GM19328 (cell line): ENCODE results near the gene C5orf46.

Source experiments
- ATAC-seq: cut with Tn5 transposase; IDR thresholded peaks from one replicate; pipeline ENCODE4 v1.9.1; 2021; ENCODE audit warnings: mild to moderate bottlenecking, moderate library complexity; ENCODE audit not compliant: unreplicated experiment

The C5orf46 gene

DNA sequence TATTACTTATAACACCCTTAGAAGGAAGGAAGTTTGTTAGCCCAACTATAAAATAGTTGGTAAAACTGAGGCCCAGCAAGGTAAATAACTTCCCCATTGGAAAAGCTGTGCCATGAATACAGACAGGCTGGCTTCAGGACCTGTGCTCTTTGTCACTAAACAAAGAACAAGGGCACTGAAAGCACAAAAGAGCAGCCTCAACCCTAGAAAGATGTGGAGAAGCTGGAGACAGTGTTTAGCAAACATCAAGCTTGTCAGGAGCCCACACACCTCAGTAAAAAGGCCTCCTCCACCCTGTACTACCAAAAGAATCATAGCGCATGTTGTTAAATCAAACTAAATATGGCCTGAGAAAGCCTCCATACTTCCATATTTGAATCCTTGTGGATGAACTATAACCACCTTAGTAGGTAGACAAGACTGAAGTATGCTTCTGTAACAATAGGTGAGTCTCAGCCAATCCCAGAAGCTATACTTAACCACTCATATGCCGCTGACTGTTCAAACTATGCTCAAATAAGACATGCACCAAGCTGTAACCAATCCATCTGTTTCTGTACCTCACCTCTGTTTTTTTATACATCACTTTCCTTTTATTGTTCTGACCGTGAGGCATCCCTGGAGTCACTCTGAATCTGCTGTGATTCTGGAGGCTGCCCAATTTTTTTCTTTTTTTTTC, 46.2 kb downstream of the C5orf46 start:
- no peak for ATAC-seq

DNA sequence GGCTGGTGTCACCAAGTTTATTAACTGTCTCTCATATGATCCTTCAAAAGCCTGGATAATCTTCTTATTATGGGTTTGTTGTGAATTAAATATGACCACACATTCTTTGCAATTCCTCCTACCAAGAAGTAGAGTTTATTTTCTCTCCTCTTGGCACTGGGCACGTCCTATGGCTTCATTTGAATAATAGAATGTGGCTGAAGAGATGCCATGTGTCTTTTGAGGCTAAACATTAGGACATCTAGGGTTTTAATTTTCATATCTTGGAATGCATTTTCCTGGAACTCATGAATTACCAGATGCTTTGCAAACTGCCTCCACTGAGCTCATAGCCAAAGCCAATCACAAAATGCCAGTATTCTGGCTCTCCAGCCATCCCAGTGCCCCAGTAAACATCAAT, 47.8 kb downstream of the C5orf46 start:
- ATAC-seq = no peak

DNA sequence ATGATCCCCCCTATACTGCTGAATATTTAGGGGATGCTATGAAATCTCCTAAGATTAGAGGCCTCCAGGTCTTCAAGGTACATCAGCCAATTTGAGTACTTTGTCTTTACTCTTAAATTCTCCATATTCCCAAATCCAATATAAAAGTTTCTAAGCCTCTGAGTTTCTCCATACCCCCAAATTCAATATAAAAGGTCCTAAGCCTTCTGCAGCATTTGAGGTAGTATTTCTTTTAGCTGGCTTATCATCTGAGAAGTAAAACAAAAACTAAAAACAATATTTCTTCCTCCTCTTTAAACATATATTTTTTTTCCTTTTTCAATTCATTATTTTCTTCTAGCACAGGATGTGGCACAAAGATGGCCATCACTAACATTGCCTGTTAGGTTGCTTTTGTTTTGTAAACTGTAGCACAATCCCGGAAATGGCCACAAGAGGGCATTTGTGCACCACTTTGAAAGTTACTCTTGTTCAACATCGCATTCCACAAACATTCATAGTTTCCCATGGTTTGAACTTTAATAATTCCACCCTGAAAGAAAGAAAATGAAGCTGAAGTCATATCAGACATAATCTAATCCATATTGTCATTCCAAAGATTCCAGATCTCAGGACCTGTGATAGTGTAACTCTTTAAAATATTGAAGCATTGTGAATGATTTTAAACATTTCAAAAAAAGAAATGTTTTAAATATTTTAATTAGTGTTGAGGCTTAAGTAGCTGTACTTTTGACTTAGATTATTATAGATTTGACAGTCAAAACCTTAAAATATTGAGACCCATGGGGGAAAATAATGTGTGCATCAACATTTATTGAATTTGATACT, 48.8 kb downstream of the C5orf46 start:
- ATAC-seq = peak; percentile 84

DNA sequence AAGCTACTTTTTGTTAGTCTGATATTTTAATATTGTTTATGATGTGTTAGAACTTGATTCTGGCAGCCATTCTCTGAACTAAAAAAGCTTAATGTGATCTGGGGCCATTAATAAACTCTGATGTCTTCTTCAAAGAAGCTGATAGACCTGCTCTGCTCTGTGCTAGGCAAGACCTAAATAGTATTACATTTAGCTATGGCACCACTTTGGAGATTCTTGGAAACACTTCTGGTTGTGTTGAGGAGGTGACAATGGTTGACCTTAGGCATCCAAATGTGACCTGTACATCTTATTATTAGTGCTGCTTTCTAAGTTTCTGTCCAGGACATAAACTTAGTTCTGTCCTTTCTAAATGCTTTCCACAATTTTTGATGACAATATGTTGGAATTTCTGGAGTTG, 49.5 kb downstream of the C5orf46 start:
- ATAC-seq = no peak

DNA sequence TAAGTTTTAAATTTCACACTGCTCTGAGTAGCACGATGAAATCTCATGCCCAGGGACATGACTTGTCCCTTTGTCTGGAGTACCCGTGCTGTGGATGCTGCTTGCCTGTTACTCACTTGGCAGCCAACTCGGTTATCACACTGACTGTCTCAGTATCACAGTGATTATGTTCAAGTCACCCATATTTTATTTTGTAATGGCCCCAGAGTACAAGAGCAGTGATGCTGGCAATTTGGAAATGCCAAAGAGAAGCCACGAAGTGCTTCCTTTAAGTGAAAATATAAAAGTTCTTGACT, 50.6 kb downstream of the C5orf46 start:
- ATAC-seq = no peak

DNA sequence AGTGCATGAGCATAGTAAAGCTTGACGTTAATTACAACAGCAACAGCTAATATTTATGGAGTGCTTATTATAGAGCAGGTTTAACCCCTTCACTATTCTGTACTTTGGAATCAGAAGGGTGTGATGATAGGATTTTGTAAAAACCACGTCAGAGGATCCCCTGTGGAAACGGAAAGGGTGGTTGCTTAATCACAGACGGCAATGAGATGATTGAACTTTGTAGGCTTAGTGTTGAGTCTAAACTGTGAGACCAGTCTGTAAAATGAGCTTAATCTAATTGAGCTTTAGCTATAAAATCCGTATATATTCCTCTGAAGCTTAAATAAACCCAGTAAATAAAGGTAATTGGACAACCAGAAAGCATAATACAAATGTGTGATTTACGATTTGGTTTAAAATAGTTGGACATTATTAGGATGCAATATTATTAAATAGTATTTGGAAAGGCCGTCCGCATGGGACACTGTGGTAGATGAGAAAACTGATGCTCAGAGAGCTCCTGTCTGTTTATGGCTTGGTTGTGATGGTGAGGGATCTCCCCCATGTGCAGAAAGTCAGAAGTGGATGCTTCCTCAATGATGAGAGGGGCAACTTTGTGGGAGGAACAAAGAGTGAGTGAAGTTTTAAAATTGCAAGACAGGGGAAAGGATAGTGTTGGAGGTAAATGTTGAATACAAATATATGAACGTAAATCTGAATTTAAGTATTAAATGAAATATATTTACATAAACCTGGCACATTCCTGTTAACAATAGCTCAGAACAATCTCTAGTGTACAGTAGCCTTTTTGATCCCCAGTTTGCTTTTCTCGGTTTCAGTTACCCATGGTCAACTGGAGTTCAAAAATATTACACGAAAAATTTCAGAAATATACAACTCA, 51.2 kb downstream of the C5orf46 start:
- ATAC-seq = no peak

DNA sequence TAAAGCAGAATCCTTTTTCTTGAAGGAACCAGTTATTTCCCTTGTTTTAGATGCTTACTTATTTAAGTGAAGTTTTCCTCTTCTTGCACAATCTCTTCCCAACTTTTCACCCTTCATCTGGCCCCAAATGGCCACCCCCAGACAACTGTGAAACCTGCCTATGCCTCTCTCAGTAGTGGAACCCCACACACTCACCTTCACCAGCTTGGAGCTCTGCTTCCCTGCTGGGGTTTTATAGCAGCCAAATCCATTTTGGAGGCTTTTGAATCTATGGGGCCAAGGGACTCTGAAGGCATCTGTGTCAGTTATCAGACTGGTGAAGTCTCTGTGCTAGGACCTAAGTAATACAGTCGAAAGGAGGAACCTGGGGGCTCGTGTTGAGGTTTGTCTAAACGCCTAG, 52.0 kb downstream of the C5orf46 start:
- ATAC-seq = no peak

DNA sequence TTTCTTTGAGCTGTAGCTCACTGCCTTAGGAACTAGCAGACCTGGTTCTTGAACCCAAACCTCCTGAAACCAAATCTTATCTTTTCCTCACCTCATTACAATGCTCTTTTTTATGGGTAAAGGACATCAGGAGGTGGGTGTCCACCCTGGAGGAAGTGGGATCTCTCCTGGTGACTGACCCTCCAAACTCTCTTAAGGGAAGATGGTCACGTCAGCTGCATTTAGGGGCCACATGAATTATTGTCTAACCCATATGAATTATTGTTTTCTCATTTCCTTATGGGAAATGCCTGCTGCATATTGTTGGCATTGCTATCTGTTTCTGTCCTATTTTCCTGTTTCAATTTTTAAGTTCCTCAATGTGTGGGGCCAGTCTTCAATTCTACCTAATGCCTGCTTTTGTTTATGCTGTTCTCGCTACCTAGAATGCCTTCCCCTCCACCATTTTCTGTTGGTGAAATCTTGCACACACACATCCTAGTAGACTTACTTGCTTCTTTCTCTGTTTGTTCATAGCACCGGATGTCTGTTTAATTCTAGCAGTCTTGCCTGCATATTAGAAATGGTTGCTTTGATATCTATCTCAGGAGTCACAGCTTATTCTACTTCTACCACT, 52.9 kb downstream of the C5orf46 start:
- no peak for ATAC-seq

DNA sequence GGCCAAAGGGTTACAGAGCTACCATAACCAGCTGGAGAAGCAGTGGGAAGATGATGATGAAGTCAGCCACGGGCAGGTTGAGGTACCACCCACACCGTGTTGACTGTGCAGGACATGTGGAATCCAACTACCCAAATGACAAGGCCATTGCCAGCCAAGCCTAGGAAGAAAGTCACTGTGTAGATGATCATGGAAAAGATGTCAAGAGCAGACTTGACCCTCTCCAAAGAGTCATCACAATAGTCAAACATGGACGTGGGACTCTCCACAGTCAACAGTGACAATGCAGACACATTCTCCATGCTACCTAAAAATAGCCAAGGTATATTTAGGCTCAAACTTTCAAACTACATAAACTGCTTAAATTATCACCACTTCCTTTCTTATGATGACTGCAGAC, 54.0 kb downstream of the C5orf46 start:
- no peak for ATAC-seq

DNA sequence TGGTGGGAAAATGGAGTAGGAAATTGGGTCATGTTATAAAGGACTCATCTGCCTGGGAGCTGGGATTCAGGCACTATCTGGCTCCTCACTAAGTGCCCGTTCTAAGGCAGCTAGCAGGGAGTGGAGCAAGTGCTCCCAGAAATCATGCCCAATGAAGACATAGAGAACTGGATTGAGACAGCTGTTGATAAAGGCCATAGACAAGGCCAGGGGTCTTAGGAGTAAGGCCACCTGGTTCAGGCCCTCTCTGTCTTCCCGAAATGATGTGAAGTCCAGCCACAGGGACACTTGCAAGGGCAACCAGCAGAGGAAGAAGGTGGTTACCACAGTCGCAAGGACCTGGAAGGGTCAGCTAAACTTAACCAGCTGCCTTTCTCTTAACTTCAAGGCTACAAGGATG, 54.8 kb downstream of the C5orf46 start:
- no peak for ATAC-seq

DNA sequence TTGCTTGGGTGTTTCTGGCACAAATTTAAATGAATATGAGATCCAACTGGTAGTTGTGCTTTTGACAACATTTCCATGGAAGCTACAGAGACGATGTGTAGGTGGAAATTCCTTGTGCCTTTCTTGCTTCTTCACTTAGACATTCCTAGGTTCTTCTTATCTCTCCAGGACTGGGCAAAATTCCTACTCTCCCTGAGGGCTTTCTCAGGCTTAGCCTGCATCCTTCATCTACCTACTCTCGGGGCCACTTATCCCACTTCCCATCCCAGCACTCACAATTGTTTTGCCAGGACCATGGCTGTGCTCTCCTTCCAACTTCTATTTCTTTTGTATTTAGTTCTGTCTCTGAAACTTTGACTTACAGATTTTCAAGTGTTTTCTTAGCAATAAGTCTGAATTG, 57.1 kb downstream of the C5orf46 start:
- ATAC-seq = no peak

DNA sequence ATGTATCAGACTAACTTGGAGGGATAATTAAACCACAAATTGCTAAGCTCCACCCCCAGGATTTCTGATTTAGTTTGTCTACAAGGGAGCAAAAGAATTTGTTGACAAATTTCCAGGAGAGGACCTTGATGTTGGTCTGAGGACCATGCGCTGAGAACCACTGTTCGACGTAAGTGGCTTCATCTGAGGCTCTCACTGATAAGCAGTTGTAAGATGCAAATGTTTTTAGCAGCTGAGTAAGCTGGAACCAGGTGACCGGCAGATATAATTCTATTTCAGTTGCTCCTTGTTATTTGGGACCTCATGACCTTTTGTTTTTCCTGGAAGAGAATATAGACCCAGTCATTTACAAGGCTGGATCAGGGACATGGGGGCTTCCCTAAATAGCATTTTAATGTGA, 60.7 kb downstream of the C5orf46 start:
- ATAC-seq = no peak

DNA sequence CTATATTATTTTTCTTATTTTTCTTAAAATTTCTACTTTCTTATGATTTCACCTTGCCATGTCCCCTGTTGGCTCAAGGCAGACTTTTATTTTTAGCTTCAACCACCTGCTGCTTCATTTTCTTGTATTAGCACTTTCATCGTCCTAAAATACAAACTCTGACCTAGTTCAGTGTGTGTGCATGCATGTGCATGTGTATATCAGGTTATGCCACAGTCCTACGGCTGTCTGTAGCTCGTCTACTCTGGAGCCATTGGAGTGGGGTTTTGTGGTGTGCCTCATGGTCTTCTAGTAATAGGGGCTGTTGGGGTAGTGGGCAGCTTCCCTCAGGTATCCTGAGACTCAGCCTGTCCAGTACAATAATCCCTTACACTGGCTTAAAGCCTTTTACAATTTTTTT, 61.5 kb downstream of the C5orf46 start:
- no peak for ATAC-seq

DNA sequence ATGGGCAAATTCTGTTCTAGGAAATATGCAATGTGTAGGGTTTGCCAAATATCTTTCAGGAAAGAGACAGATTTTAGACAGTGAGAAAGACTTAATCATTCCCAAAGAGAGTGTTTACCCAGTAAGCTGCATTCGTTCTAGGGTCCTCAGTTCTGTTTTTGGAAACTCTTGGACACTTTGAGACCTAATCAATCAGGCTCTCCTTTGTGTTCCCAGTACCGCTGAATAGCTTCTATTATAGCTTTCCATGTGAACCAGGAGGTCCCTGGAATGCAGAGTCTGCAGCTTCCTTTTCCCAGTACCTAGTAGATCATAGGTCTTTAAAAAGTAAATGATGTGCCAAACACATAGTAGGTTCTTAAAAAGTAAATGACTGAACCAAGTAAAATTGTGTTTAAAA, 63.5 kb downstream of the C5orf46 start:
- no peak for ATAC-seq
